Endodermal cell (in vitro differentiated cells): Measurements from ENCODE around the gene IL16. TPM values are rescaled to one million over a fixed set of nuclear protein-coding genes. Genes with fewer than 3 reads are reported as not detected.

Source experiments
- DNase-seq: peaks from one replicate; pipeline ENCODE4 v3.0.0-alpha.2; 2017
- H3K27ac ChIP-seq: 2 replicates; pipeline ENCODE4 v1.5.1; 2013; ENCODE audit warnings: mild to moderate bottlenecking, low read depth, low read length, moderate library complexity
- H3K27me3 ChIP-seq: 2 replicates; pipeline ENCODE4 v1.6.1; 2013; ENCODE audit warnings: mild to moderate bottlenecking, low read length, moderate library complexity; ENCODE audit not compliant: insufficient read depth, control insufficient read depth, poor library complexity, severe bottlenecking
- H3K36me3 ChIP-seq: 2 replicates; pipeline ENCODE4 v1.7.0; 2013; ENCODE audit warnings: mild to moderate bottlenecking, low read length, moderate library complexity; ENCODE audit not compliant: control insufficient read depth, insufficient read depth
- H3K4me1 ChIP-seq: one replicate; pipeline ENCODE4 v1.7.0; 2013; ENCODE audit warnings: low read length; ENCODE audit not compliant: control insufficient read depth, insufficient read depth
- H3K4me3 ChIP-seq: 2 replicates; pipeline ENCODE4 v1.5.1; 2013; ENCODE audit warnings: mild to moderate bottlenecking, low read length, moderate library complexity
- H3K9ac ChIP-seq: 2 replicates; pipeline ENCODE4 v1.6.1; 2013; ENCODE audit warnings: mild to moderate bottlenecking, low read length, moderate library complexity; ENCODE audit not compliant: poor library complexity, severe bottlenecking; ENCODE audit errors: extremely low read depth
- H3K9me3 ChIP-seq: 2 replicates; pipeline ENCODE4 v1.6.1; 2013; ENCODE audit warnings: mild to moderate bottlenecking, low read length, moderate library complexity; ENCODE audit not compliant: control insufficient read depth
- H3K27ac Mint-ChIP-seq: 2 replicates; pipeline ENCODE4 v1.8.0; 2020; ENCODE audit warnings: mixed read lengths
- H3K27me3 Mint-ChIP-seq: 2 replicates; pipeline ENCODE4 v1.8.0; 2021; ENCODE audit warnings: mild to moderate bottlenecking, mixed read lengths; ENCODE audit not compliant: insufficient read depth
- H3K36me3 Mint-ChIP-seq: 2 replicates; pipeline ENCODE4 v1.8.0; 2020; ENCODE audit warnings: low read depth, mixed read lengths
- H3K4me1 Mint-ChIP-seq: 2 replicates; pipeline ENCODE4 v1.8.0; 2020; ENCODE audit warnings: mixed read lengths
- H3K4me3 Mint-ChIP-seq: 2 replicates; pipeline ENCODE4 v1.8.0; 2020; ENCODE audit warnings: mild to moderate bottlenecking, moderate library complexity, mixed read lengths
- H3K9me3 Mint-ChIP-seq: 2 replicates; pipeline ENCODE4 v1.8.0; 2020; ENCODE audit warnings: mild to moderate bottlenecking, mixed read lengths
- CTCF ChIP-seq: fragments of 200-600 bp; sonication (generic); conservative IDR thresholded peaks from 2 replicates; pipeline ENCODE4 v1.5.0; 2021; ENCODE audit warnings: antibody characterized with exemption, mild to moderate bottlenecking
- WGBS, 2 experiments: methylation state at CpG; one replicate each; pipeline versions ENCODE4 v1.1.5 to v1.1.7; 2013; ENCODE audit warnings: missing lambda C conversion rate in 2 of 2, mixed read lengths in 1 of 2; ENCODE audit not compliant: insufficient coverage in 1 of 2, insufficient read length in 1 of 2; 5-methylcytosine and 5-hydroxymethylcytosine counted together
- total RNA-seq, 2 donors: library from RNA; stranded (reverse); fragmentation: NEBNext Ultra II Directional in 1 of 2; extraction: Animal tissue kit (Norgen Biotek cat#: 25700) in 1 of 2; gene quantifications; 2 replicates in 1 of 2; 3 replicates in 1 of 2; pipeline ENCODE4 v1.2.1, GENCODE V29; 2021

The IL16 gene
- total RNA-seq, 2 donors from 2014 or later = 0.13 to 0.24 TPM

GRCh38 chr15:81160312-81161159 is 36.1 kb upstream of the IL16 start:
- H3K9me3 Mint-ChIP-seq = no peaks in the 10 kb centered on the region
- H3K36me3 Mint-ChIP-seq = no peaks in the 10 kb centered on the region
- H3K9me3 ChIP-seq = no peaks in the 10 kb centered on the region
- no peaks in the 10 kb centered on the region for H3K4me1 ChIP-seq
- 91 to 93% methylated on average over 6 to 11 of the region's 11 CpGs for WGBS, 2 experiments
- no peak for DNase-seq
- H3K9ac ChIP-seq = no peak overlapping the region
- no peaks in the 10 kb centered on the region for H3K27me3 ChIP-seq
- H3K36me3 ChIP-seq = no peaks in the 10 kb centered on the region
- H3K4me3 Mint-ChIP-seq = no peak overlapping the region
- H3K27ac ChIP-seq = no peak overlapping the region
- TF ChIP-seq CTCF = no peak
- H3K4me3 ChIP-seq = no peak overlapping the region
- H3K27ac Mint-ChIP-seq = no peak overlapping the region
- H3K4me1 Mint-ChIP-seq = no peaks in the 10 kb centered on the region
- H3K27me3 Mint-ChIP-seq = peaks cover 12% of the 10 kb centered on the region

GRCh38 chr15:81161160-81161673 is 35.5 kb upstream of the IL16 start:
- Histone ChIP-seq H3K36me3 (no peaks in the 10 kb centered on the region), H3K4me3 (no peak overlapping the region), H3K9me3 (no peaks in the 10 kb centered on the region), H3K4me1 (no peaks in the 10 kb centered on the region), H3K9ac (no peak overlapping the region), H3K27ac (no peak overlapping the region), H3K27me3 (no peaks in the 10 kb centered on the region)
- Mint-ChIP-seq H3K4me3 (no peak overlapping the region), H3K9me3 (no peaks in the 10 kb centered on the region), H3K27ac (no peak overlapping the region), H3K36me3 (no peaks in the 10 kb centered on the region), H3K27me3 (peaks cover 12% of the 10 kb centered on the region), H3K4me1 (no peaks in the 10 kb centered on the region)
- no peak for TF ChIP-seq CTCF
- 80 to 86% methylated on average over 3 to 4 of the region's 4 CpGs for WGBS, 2 experiments
- no peak for DNase-seq

GRCh38 chr15:81161851-81162250 is 34.8 kb upstream of the IL16 start:
- no peaks in the 10 kb centered on the region for H3K4me1 ChIP-seq
- Mint-ChIP-seq H3K27me3 (peaks cover 12% of the 10 kb centered on the region), H3K27ac (no peak overlapping the region), H3K36me3 (no peaks in the 10 kb centered on the region), H3K9me3 (no peaks in the 10 kb centered on the region), H3K4me3 (no peak overlapping the region), H3K4me1 (no peaks in the 10 kb centered on the region)
- TF ChIP-seq CTCF = no peak
- no peaks in the 10 kb centered on the region for H3K36me3 ChIP-seq
- no peak for DNase-seq
- no peak overlapping the region for H3K27ac ChIP-seq
- H3K9me3 ChIP-seq = no peaks in the 10 kb centered on the region
- H3K4me3 ChIP-seq = no peak overlapping the region
- WGBS, 2 experiments = 96% methylated on average over 4 to 7 of the region's 7 CpGs
- no peak overlapping the region for H3K9ac ChIP-seq
- no peaks in the 10 kb centered on the region for H3K27me3 ChIP-seq
